Measurements from ENCODE around the gene LDLRAD4.

Gene LDLRAD4

GRCh38 chr18:13202571-13202970 lies 16.0 kb upstream of the LDLRAD4 start:
- DNase-seq (ENCODE audit: low spot score): no peak

- DNase-seq (ENCODE audit: low spot score): no peak
Observed at GRCh38 chr18:13206301-13206700, 12.3 kb upstream of the LDLRAD4 start.

- DNase-seq (ENCODE audit: low spot score): no peak
Observed at GRCh38 chr18:13207294-13207693, 11.3 kb upstream of the LDLRAD4 start.

GRCh38 chr18:13211534-13211933 lies 7.0 kb upstream of the LDLRAD4 start:
- DNase-seq (ENCODE audit: low spot score): no peak

- no peak for DNase-seq (ENCODE audit: low spot score)
Observed at GRCh38 chr18:13213036-13213795, 5.3 kb upstream of the LDLRAD4 start.

GRCh38 chr18:13214609-13215008 lies 4.0 kb upstream of the LDLRAD4 start:
- DNase-seq (ENCODE audit: low spot score): no peak

- no peak for DNase-seq (ENCODE audit: low spot score)
Observed at GRCh38 chr18:13216092-13216582, 2.4 kb upstream of the LDLRAD4 start.

- DNase-seq (ENCODE audit: low spot score): peak; percentile 77
Observed at GRCh38 chr18:13216711-13217465, 1.7 kb upstream of the LDLRAD4 start.

GRCh38 chr18:13217466-13217961 lies 1.0 kb upstream of the LDLRAD4 start:
- peak; percentile 78 for DNase-seq (ENCODE audit: low spot score)

- DNase-seq (ENCODE audit: low spot score): peak; percentile 63
Observed at GRCh38 chr18:13217971-13218367, 591 bp upstream of the LDLRAD4 start.

GRCh38 chr18:13218997-13219396 lies 437 bp downstream of the LDLRAD4 start:
- DNase-seq (ENCODE audit: low spot score): no peak

GRCh38 chr18:13219593-13220159 lies 1.1 kb downstream of the LDLRAD4 start:
- no peak for DNase-seq (ENCODE audit: low spot score)

- no peak for DNase-seq (ENCODE audit: low spot score)
Observed at GRCh38 chr18:13220361-13220991, 1.9 kb downstream of the LDLRAD4 start.

GRCh38 chr18:13221869-13222855 lies 3.6 kb downstream of the LDLRAD4 start:
- DNase-seq (ENCODE audit: low spot score): no peak

GRCh38 chr18:13222856-13223281 lies 4.3 kb downstream of the LDLRAD4 start:
- DNase-seq (ENCODE audit: low spot score): no peak

GRCh38 chr18:13223311-13224143 lies 5.0 kb downstream of the LDLRAD4 start:
- DNase-seq (ENCODE audit: low spot score): no peak

- no peak for DNase-seq (ENCODE audit: low spot score)
Observed at GRCh38 chr18:13225261-13225660, 6.7 kb downstream of the LDLRAD4 start.

GRCh38 chr18:13226533-13227144 lies 8.1 kb downstream of the LDLRAD4 start:
- no peak for DNase-seq (ENCODE audit: low spot score)

- no peak for DNase-seq (ENCODE audit: low spot score)
Observed at GRCh38 chr18:13227910-13228309, 9.3 kb downstream of the LDLRAD4 start.
